DMS 273 (cell line): ENCODE measurements around the gene F2RL3.
A peak's percentile ranks its signal among the peaks of the same experiment; 100 is the strongest.
"Not testable (repeated sequence)": the region's sequence is repeated elsewhere in the genome, so short reads cannot be mapped to it uniquely, and the experiment has no call there.

ENCODE experiments used
- DNase-seq: peaks from one replicate; lab custom pipeline; 2025; ENCODE audit not compliant: unreplicated experiment; lab: John Stamatoyannopoulos, UW

Gene F2RL3

GRCh38 chr19:16919496-16919895 lies 30.7 kb downstream of the F2RL3 start:
- DNase-seq = no peak

- DNase-seq = peak; percentile 12
Observed at GRCh38 chr19:16920816-16921529, 32.2 kb downstream of the F2RL3 start.

GRCh38 chr19:16921766-16922591 lies 33.2 kb downstream of the F2RL3 start:
- DNase-seq = no peak

- no peak for DNase-seq
Observed at GRCh38 chr19:16922592-16922934, 33.8 kb downstream of the F2RL3 start.

- no peak for DNase-seq
Observed at GRCh38 chr19:16922949-16923348, 34.1 kb downstream of the F2RL3 start.

GRCh38 chr19:16927883-16928282 lies 39.1 kb downstream of the F2RL3 start:
- no peak for DNase-seq

- no peak for DNase-seq
Observed at GRCh38 chr19:16928351-16928750, 39.6 kb downstream of the F2RL3 start.

- no peak for DNase-seq
Observed at GRCh38 chr19:16928916-16929315, 40.1 kb downstream of the F2RL3 start.

GRCh38 chr19:16930753-16931152 lies 42.0 kb downstream of the F2RL3 start:
- DNase-seq = no peak

- DNase-seq = no peak
Observed at GRCh38 chr19:16931306-16931705, 42.5 kb downstream of the F2RL3 start.

- DNase-seq = no peak
Observed at GRCh38 chr19:16934489-16934888, 45.7 kb downstream of the F2RL3 start.

- DNase-seq = no peak
Observed at GRCh38 chr19:16936901-16937300, 48.1 kb downstream of the F2RL3 start.

- not testable (repeated sequence) for DNase-seq
Observed at GRCh38 chr19:16937796-16938195, 49.0 kb downstream of the F2RL3 start.

- DNase-seq = no peak
Observed at GRCh38 chr19:16938211-16938610, 49.4 kb downstream of the F2RL3 start.

GRCh38 chr19:16940063-16940462 lies 51.3 kb downstream of the F2RL3 start:
- DNase-seq = not testable (repeated sequence)

GRCh38 chr19:16940626-16941025 lies 51.8 kb downstream of the F2RL3 start:
- DNase-seq = no peak
